ENCODE results near the gene KCNH1.

The KCNH1 gene

GRCh38 chr1:210898473-210898872 lies 235.5 kb downstream of the KCNH1 start:
- DNase-seq (ENCODE audit: insufficient read length, low spot score): no peak
- no peak for FAIRE-seq

GRCh38 chr1:210883821-210884220 lies 250.1 kb downstream of the KCNH1 start:
- no peak for DNase-seq (ENCODE audit: insufficient read length, low spot score)

GRCh38 chr1:210882414-210883221 lies 251.3 kb downstream of the KCNH1 start:
- DNase-seq (ENCODE audit: insufficient read length, low spot score) (no peak), FAIRE-seq (no peak)

More at GRCh38 chr1:210883821-210884220, 250.1 kb downstream of the KCNH1 start:
- FAIRE-seq: no peak

GRCh38 chr1:210878564-210878963 lies 255.4 kb downstream of the KCNH1 start:
- no peak for DNase-seq (ENCODE audit: insufficient read length, low spot score)
- FAIRE-seq: no peak

- FAIRE-seq (no peak), DNase-seq (ENCODE audit: insufficient read length, low spot score) (no peak)
Observed at GRCh38 chr1:210876275-210876674, 257.7 kb downstream of the KCNH1 start.

GRCh38 chr1:210866532-210866931 lies 267.4 kb downstream of the KCNH1 start:
- DNase-seq (ENCODE audit: insufficient read length, low spot score) (no peak), FAIRE-seq (no peak)

- no peak for DNase-seq (ENCODE audit: insufficient read length, low spot score)
- FAIRE-seq: no peak
Observed at GRCh38 chr1:210857705-210858104, 276.2 kb downstream of the KCNH1 start.

GRCh38 chr1:210857146-210857663 lies 276.7 kb downstream of the KCNH1 start:
- FAIRE-seq (no peak), DNase-seq (ENCODE audit: insufficient read length, low spot score) (no peak)

GRCh38 chr1:210855440-210855839 lies 278.5 kb downstream of the KCNH1 start:
- DNase-seq (ENCODE audit: insufficient read length, low spot score) (no peak), FAIRE-seq (no peak)

- FAIRE-seq (no peak), DNase-seq (ENCODE audit: insufficient read length, low spot score) (no peak)
Observed at GRCh38 chr1:210853276-210853675, 280.7 kb downstream of the KCNH1 start.

- no peak for DNase-seq (ENCODE audit: insufficient read length, low spot score)
- no peak for FAIRE-seq
Observed at GRCh38 chr1:210850556-210850955, 283.4 kb downstream of the KCNH1 start.

- FAIRE-seq (no peak), DNase-seq (ENCODE audit: insufficient read length, low spot score) (no peak)
Observed at GRCh38 chr1:210848474-210848873, 285.5 kb downstream of the KCNH1 start.

- DNase-seq (ENCODE audit: insufficient read length, low spot score): no peak
- FAIRE-seq: no peak
Observed at GRCh38 chr1:210841926-210842625, 291.9 kb downstream of the KCNH1 start.

GRCh38 chr1:210830034-210831028 lies 303.6 kb downstream of the KCNH1 start:
- no peak for FAIRE-seq
- no peak for DNase-seq (ENCODE audit: insufficient read length, low spot score)

GRCh38 chr1:210828996-210829596 lies 304.9 kb downstream of the KCNH1 start:
- DNase-seq (ENCODE audit: insufficient read length, low spot score) (no peak), FAIRE-seq (no peak)

- no peak for FAIRE-seq
Observed at GRCh38 chr1:210827481-210827880, 306.5 kb downstream of the KCNH1 start.

GRCh38 chr1:210826686-210827085 lies 307.3 kb downstream of the KCNH1 start:
- DNase-seq (ENCODE audit: insufficient read length, low spot score) (no peak), FAIRE-seq (no peak)

More at GRCh38 chr1:210827481-210827880, 306.5 kb downstream of the KCNH1 start:
- no peak for DNase-seq (ENCODE audit: insufficient read length, low spot score)

- no peak for FAIRE-seq
- DNase-seq (ENCODE audit: insufficient read length, low spot score): no peak
Observed at GRCh38 chr1:210822932-210823331, 311.0 kb downstream of the KCNH1 start.

- no peak for DNase-seq (ENCODE audit: insufficient read length, low spot score)
- FAIRE-seq: no peak
Observed at GRCh38 chr1:210822241-210822640, 311.7 kb downstream of the KCNH1 start.

- FAIRE-seq: no peak
- DNase-seq (ENCODE audit: insufficient read length, low spot score): no peak
Observed at GRCh38 chr1:210821615-210822014, 312.3 kb downstream of the KCNH1 start.

All from GM19239 (cell line).